ENCODE data around the gene NPIPB8.
"Not testable (repeated sequence)": the region's sequence is repeated elsewhere in the genome, so short reads cannot be mapped to it uniquely, and the experiment has no call there.

- TF ChIP-seq, protein P1, sequence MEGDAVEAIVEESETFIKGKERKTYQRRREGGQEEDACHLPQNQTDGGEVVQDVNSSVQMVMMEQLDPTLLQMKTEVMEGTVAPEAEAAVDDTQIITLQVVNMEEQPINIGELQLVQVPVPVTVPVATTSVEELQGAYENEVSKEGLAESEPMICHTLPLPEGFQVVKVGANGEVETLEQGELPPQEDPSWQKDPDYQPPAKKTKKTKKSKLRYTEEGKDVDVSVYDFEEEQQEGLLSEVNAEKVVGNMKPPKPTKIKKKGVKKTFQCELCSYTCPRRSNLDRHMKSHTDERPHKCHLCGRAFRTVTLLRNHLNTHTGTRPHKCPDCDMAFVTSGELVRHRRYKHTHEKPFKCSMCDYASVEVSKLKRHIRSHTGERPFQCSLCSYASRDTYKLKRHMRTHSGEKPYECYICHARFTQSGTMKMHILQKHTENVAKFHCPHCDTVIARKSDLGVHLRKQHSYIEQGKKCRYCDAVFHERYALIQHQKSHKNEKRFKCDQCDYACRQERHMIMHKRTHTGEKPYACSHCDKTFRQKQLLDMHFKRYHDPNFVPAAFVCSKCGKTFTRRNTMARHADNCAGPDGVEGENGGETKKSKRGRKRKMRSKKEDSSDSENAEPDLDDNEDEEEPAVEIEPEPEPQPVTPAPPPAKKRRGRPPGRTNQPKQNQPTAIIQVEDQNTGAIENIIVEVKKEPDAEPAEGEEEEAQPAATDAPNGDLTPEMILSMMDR (IDR thresholded peaks at IDR 0.05), result not testable (repeated sequence)
- TF ChIP-seq POLR2AphosphoS5, TCF7L2 (IDR thresholded peaks at IDR 0.05; ENCODE audit: low read depth, low read length): not testable (repeated sequence)
Measured at GRCh38 chr16:28636093-28636823, 1.6 kb upstream of the NPIPB8 start.
